Fibroblast of lung (primary cell): ENCODE data around the gene STK32B.
"Not testable (repeated sequence)": the region's sequence is repeated elsewhere in the genome, so short reads cannot be mapped to it uniquely, and the experiment has no call there.

ENCODE experiments used
- EZH2 ChIP-seq: IDR thresholded peaks from 2 replicates; pipeline ENCODE4 v1.5.1; 2012; ENCODE audit warnings: low read length, control low read depth, mild to moderate bottlenecking; ENCODE audit errors: missing control alignments
- TF ChIP-seq, protein P1 (sequence below), 2 donors: IDR thresholded peaks in 1 of 2; conservative IDR thresholded peaks in 1 of 2; 1 replicate in 1 of 2; 2 replicates in 1 of 2; pipeline ENCODE4 v1.5.1; 2011 to 2012; ENCODE audit warnings: low read length in 2 of 2, control low read depth in 1 of 2, inconsistent platforms in 1 of 2, low read depth in 1 of 2, mild to moderate bottlenecking in 1 of 2

DNA sequence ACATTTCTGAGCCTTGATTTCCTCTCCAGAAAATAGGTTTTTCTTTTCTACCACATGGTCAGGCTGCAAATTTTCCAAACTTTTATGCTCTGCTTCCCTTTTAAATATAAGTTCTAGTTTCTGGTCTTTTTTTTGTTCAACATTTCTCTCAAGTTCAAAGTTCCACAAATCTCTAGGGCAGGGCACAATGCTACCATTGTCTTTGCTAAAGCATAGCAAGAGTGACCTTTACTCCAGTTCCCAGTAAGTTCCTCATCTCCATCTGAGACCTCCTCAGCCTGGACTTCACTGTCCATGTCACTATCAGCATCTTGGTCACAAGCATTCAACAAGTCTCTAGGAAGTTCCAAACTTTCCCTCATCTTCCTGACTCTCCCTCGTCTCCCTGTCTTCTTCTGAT is 228.8 kb downstream of the STK32B start:
- TF ChIP-seq, protein P1, sequence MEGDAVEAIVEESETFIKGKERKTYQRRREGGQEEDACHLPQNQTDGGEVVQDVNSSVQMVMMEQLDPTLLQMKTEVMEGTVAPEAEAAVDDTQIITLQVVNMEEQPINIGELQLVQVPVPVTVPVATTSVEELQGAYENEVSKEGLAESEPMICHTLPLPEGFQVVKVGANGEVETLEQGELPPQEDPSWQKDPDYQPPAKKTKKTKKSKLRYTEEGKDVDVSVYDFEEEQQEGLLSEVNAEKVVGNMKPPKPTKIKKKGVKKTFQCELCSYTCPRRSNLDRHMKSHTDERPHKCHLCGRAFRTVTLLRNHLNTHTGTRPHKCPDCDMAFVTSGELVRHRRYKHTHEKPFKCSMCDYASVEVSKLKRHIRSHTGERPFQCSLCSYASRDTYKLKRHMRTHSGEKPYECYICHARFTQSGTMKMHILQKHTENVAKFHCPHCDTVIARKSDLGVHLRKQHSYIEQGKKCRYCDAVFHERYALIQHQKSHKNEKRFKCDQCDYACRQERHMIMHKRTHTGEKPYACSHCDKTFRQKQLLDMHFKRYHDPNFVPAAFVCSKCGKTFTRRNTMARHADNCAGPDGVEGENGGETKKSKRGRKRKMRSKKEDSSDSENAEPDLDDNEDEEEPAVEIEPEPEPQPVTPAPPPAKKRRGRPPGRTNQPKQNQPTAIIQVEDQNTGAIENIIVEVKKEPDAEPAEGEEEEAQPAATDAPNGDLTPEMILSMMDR (conservative IDR thresholded peaks at IDR 0.05 in 1 of 2, IDR thresholded peaks at IDR 0.05 in 1 of 2; ENCODE audit: low read depth in 1 of 2, low read length in 2 of 2): not testable (repeated sequence)
- not testable (repeated sequence) for TF ChIP-seq EZH2
